K562 (cell line): ENCODE results near the gene IGLON5. TPM values are rescaled to one million over a fixed set of nuclear protein-coding genes. Genes with fewer than 3 reads are reported as not detected.

Source experiments
- ATAC-seq: fragments of 200-7000 bp; cut with Tn5 transposase; 3 replicates; pipeline ENCODE4 v1.9.1; 2020; ENCODE audit warnings: moderate library complexity
- BruUV-seq: library from RNA; stranded (reverse); fragments of 400-500 nt; replicated peaks from 2 replicates; lab custom pipeline; 2021; lab: Mats Ljungman, UMichigan
- CTCF ChIA-PET: fragments of 300-600 bp; formaldehyde crosslinking; extraction: SDS; loops from one replicate; lab custom pipeline; 2021; ENCODE audit warnings: low intra/inter-chr PET ratio; lab: Yijun Ruan, JAX
- POLR2A ChIA-PET: fragments of 300-600, 350-650 bp; sonication (Branson Sonifier 250); formaldehyde crosslinking; extraction: SDS; loops from one replicate; lab custom pipeline; 2021; ENCODE audit warnings: antibody characterized with exemption, inconsistent platforms; lab: Yijun Ruan, JAX
- DNase-seq, 4 experiments: peaks; one replicate each; pipeline versions ENCODE4 v3.0.0 to v3.0.0-alpha.2; 2011 to 2018; ENCODE audit warnings: low spot score in 3 of 4, mixed read lengths in 3 of 4; ENCODE audit errors: extremely low read depth in 1 of 4
- FAIRE-seq: peaks from 2 replicates; lab custom pipeline; 2011; peaks lifted over from hg19 to GRCh38; lab: Jason Lieb, UNC
- H2AFZ ChIP-seq: 2 replicates; pipeline ENCODE4 v1.6.0; 2011; ENCODE audit warnings: low read depth, low read length, control low read depth, inconsistent platforms
- H3K27ac ChIP-seq: fragments of 200-600 bp; 3 replicates; pipeline ENCODE4 v1.8.0; 2011; ENCODE audit warnings: low read depth, mild to moderate bottlenecking, control low read depth, inconsistent platforms, low read length, moderate library complexity, mixed read lengths; ENCODE audit errors: extremely low read depth
- H3K27me3 ChIP-seq, 2 experiments: fragments of 300-600 bp in 1 of 2; 2 replicates in 1 of 2; 3 replicates in 1 of 2; pipeline versions ENCODE4 v1.6.0 to v1.8.0; 2011; ENCODE audit warnings: inconsistent platforms in 2 of 2, low read length in 2 of 2, mild to moderate bottlenecking in 1 of 2, mixed read lengths in 1 of 2, moderate library complexity in 1 of 2; ENCODE audit not compliant: control insufficient read depth in 2 of 2, insufficient read depth in 2 of 2
- H3K36me3 ChIP-seq: fragments of 300-600 bp; 3 replicates; pipeline ENCODE4 v1.8.0; 2011; ENCODE audit warnings: mild to moderate bottlenecking, low read length, inconsistent platforms; ENCODE audit not compliant: control insufficient read depth, insufficient read depth
- H3K4me1 ChIP-seq, 2 experiments: fragments of 200-600 bp in 1 of 2; replicated peaks in 1 of 2; 2 replicates in 1 of 2; 3 replicates in 1 of 2; pipeline versions ENCODE4 v1.5.1 to v1.8.0; 2011; ENCODE audit warnings: inconsistent platforms in 2 of 2, low read length in 2 of 2, mild to moderate bottlenecking in 1 of 2, mixed read lengths in 1 of 2, moderate library complexity in 1 of 2; ENCODE audit not compliant: control insufficient read depth in 2 of 2, insufficient read depth in 2 of 2
- H3K4me2 ChIP-seq: 2 replicates; pipeline ENCODE4 v1.6.1; 2011; ENCODE audit warnings: low read length, control low read depth, inconsistent platforms, mixed read lengths; ENCODE audit not compliant: insufficient read depth
- H3K4me3 ChIP-seq: fragments of 200-600 bp; sonication (generic), shearing (Covaris generic); 2 replicates; pipeline ENCODE4 v1.5.1; 2016; ENCODE audit warnings: control low read depth, inconsistent platforms
- H3K79me2 ChIP-seq: fragments of 200-600 bp; 3 replicates; pipeline ENCODE4 v1.8.0; 2011; ENCODE audit warnings: low read length, inconsistent platforms; ENCODE audit not compliant: control insufficient read depth, insufficient read depth
- H3K9ac ChIP-seq, 2 experiments: 2 replicates each; pipeline versions ENCODE4 v1.6.0 to v1.6.1; 2011; ENCODE audit warnings: low read depth in 2 of 2, low read length in 2 of 2, control low read depth in 1 of 2, inconsistent platforms in 1 of 2, mild to moderate bottlenecking in 1 of 2, mixed read lengths in 1 of 2; ENCODE audit not compliant: insufficient read depth in 1 of 2
- H3K9me1 ChIP-seq: one replicate; pipeline ENCODE4 v1.6.0; 2011; ENCODE audit warnings: inconsistent platforms, mild to moderate bottlenecking, low read length, moderate library complexity; ENCODE audit not compliant: control insufficient read depth, insufficient read depth
- H3K9me3 ChIP-seq: replicated peaks from 2 replicates; pipeline ENCODE4 v1.5.1; 2011; ENCODE audit warnings: low read depth, low read length, inconsistent platforms; ENCODE audit not compliant: control insufficient read depth, insufficient read depth
- H4K20me1 ChIP-seq: replicated peaks from 2 replicates; pipeline ENCODE4 v1.6.1; 2011; ENCODE audit warnings: low read length, inconsistent platforms, mixed read lengths; ENCODE audit not compliant: control insufficient read depth, insufficient read depth
- ARNT ChIP-seq, 2 experiments: fragments of 450-650 bp; IDR thresholded peaks; 2 replicates each; pipeline ENCODE4 v1.6.1; 2016; ENCODE audit warnings: mild to moderate bottlenecking in 1 of 2
- BDP1 ChIP-seq: IDR thresholded peaks from 3 replicates; pipeline ENCODE4 v1.6.1; 2011; ENCODE audit not compliant: insufficient read length, insufficient read depth
- CEBPB ChIP-seq: fragments of 450-650 bp; IDR thresholded peaks from 2 replicates; pipeline ENCODE4 v1.6.1; 2016; ENCODE audit warnings: missing genetic modification characterization, missing compliant biosample characterization
- E2F6 ChIP-seq, 2 experiments: IDR thresholded peaks; 2 replicates each; pipeline ENCODE4 v1.6.1; 2011; ENCODE audit warnings: borderline replicate concordance in 1 of 2, control low read depth in 1 of 2, low read depth in 1 of 2, low read length in 1 of 2, mild to moderate bottlenecking in 1 of 2, mixed read lengths in 1 of 2, moderate library complexity in 1 of 2; ENCODE audit not compliant: insufficient read depth in 1 of 2, insufficient read length in 1 of 2, poor library complexity in 1 of 2, severe bottlenecking in 1 of 2; ENCODE audit errors: extremely low read depth in 1 of 2
- EHMT2 ChIP-seq: fragments of 450-650 bp; IDR thresholded peaks from 2 replicates; pipeline ENCODE4 v1.6.1; 2018; ENCODE audit warnings: antibody characterized with exemption
- EP400 ChIP-seq: fragments of 450-650 bp; IDR thresholded peaks from 2 replicates; pipeline ENCODE4 v1.6.1; 2017; ENCODE audit warnings: antibody characterized with exemption, mild to moderate bottlenecking, moderate library complexity
- ESRRA ChIP-seq: fragments of 450-650 bp; IDR thresholded peaks from 2 replicates; pipeline ENCODE4 v1.6.1; 2014; ENCODE audit warnings: low read depth, mild to moderate bottlenecking, moderate library complexity, borderline replicate concordance
- GTF2A2 ChIP-seq: IDR thresholded peaks from 2 replicates; pipeline ENCODE4 v1.6.1; 2016; ENCODE audit warnings: mild to moderate bottlenecking, missing genetic modification characterization, missing compliant biosample characterization
- IRF2 ChIP-seq: sonication (generic); formaldehyde crosslinking; IDR thresholded peaks from 2 replicates; pipeline ENCODE4 v1.8.1; 2022; ENCODE audit warnings: mild to moderate bottlenecking, missing genetic modification reagents
- KAT7 ChIP-seq: sonication (generic); formaldehyde crosslinking; IDR thresholded peaks from 2 replicates; pipeline ENCODE4 v1.8.0; 2022; ENCODE audit warnings: missing genetic modification reagents, mild to moderate bottlenecking, borderline replicate concordance
- PCBP2 ChIP-seq: fragments of 200-400 bp; formaldehyde crosslinking; IDR thresholded peaks from 2 replicates; pipeline ENCODE4 v1.6.1; 2018; ENCODE audit warnings: low read length, low read depth, mild to moderate bottlenecking, moderate library complexity; ENCODE audit not compliant: poor library complexity, severe bottlenecking
- POLR2A ChIP-seq: fragments of 450-650 bp; conservative IDR thresholded peaks from 2 replicates; pipeline ENCODE4 v1.6.1; 2016
- SMARCA5 ChIP-seq: fragments of 450-650 bp; IDR thresholded peaks from 2 replicates; pipeline ENCODE4 v1.6.1; 2016
- SOX6 ChIP-seq: fragments of 450-650 bp; IDR thresholded peaks from 2 replicates; pipeline ENCODE4 v1.6.1; 2014; ENCODE audit warnings: mild to moderate bottlenecking
- ZBTB17 ChIP-seq: fragments of 450-650 bp; formaldehyde crosslinking; IDR thresholded peaks from 2 replicates; pipeline ENCODE4 v1.4.0; 2020; ENCODE audit warnings: mild to moderate bottlenecking
- ZNF253 ChIP-seq: fragments of 250-450 bp; sonication (Bioruptor Pico); conservative IDR thresholded peaks from 2 replicates; pipeline ENCODE4 v1.6.1; 2021; ENCODE audit warnings: mild to moderate bottlenecking
- ZNF324 ChIP-seq: fragments of 250-450 bp; sonication (Bioruptor Pico); IDR thresholded peaks from 2 replicates; pipeline ENCODE4 v1.4.0; 2020; ENCODE audit warnings: mild to moderate bottlenecking
- ZNF780A ChIP-seq: fragments of 250-450 bp; sonication (Bioruptor Pico); IDR thresholded peaks from 2 replicates; pipeline ENCODE4 v1.5.0; 2021; ENCODE audit warnings: mild to moderate bottlenecking
- WGBS: fragments of 100-300 bp; shearing (Covaris generic); methylation state at CpG from one replicate; pipeline ENCODE4 v1.1.6; 2016; ENCODE audit warnings: low coverage, mixed read lengths; ENCODE audit not compliant: insufficient coverage; ENCODE audit errors: missing lambda C conversion rate; 5-methylcytosine and 5-hydroxymethylcytosine counted together
- in situ Hi-C: fragments of 300-500 bp; cut with MboI; formaldehyde crosslinking; loops from 4 replicates; pipeline ENCODE4 v1.15.0; 2018; ENCODE audit warnings: inconsistent platforms, mixed read lengths
- intact Hi-C: fragments of 100-400 bp; cut with micrococcal nuclease; formaldehyde crosslinking; loops from 2 replicates; pipeline ENCODE4 v1.14.2; 2022
- polyA plus RNA-seq, 8 experiments: library from polyadenylated mRNA; depleted of rRNA in 4 of 8; stranded (reverse) in 5 of 8; unstranded in 3 of 8; fragments of >200 nt; fragmentation: Nextera tagmentation in 2 of 8; fragmentation: Illumina TruSeq in 1 of 8; extraction: Ambion mirVana in 2 of 8; extraction: Trizol in 1 of 8; gene quantifications; 2 replicates each; pipeline versions ENCODE4 v1.2.1 to v1.2.3, GENCODE V29; 2011 to 2014; ENCODE audit warnings: inconsistent platforms in 1 of 8, missing spikeins in 1 of 8
- total RNA-seq, 7 experiments: library from RNA; depleted of rRNA in 6 of 7; stranded (reverse); fragments of >200 nt in 6 of 7; fragmentation: Illumina TruSeq in 2 of 7; extraction: Trizol in 2 of 7; gene quantifications; 2 replicates each; pipeline versions ENCODE4 v1.2.1 to v1.2.3, GENCODE V29; 2011 to 2021; ENCODE audit warnings: low replicate concordance in 1 of 7
- TF ChIP-seq, protein P1 (sequence below): fragments of 250-450 bp; sonication (Bioruptor Pico); IDR thresholded peaks from 2 replicates; pipeline ENCODE4 v1.8.0; 2022; ENCODE audit warnings: moderate library complexity, mild to moderate bottlenecking, inconsistent platforms

The IGLON5 gene
- total and polyA plus RNA-seq, 9 of the 15 experiments (the other 6 are each of a cell fraction or from before 2014, with no cell fraction given): 0.03 to 0.22 (median 0.14) TPM; not detected in 2

- Histone ChIP-seq H3K4me1 (peaks cover 20 to 42% of the 10 kb centered on the region in 2 experiments), H3K4me3 (no peak overlapping the region), H4K20me1 (no peaks in the 10 kb centered on the region), H3K4me2 (no peak overlapping the region), H2AFZ (no peak overlapping the region), H3K9me1 (no peaks in the 10 kb centered on the region)
- ATAC-seq (no peak), FAIRE-seq (no peak)
- intact Hi-C loops: no loop called here
- CTCF ChIA-PET: no interaction called here
- TF ChIP-seq BDP1: no peak
- TF ChIP-seq, protein P1, sequence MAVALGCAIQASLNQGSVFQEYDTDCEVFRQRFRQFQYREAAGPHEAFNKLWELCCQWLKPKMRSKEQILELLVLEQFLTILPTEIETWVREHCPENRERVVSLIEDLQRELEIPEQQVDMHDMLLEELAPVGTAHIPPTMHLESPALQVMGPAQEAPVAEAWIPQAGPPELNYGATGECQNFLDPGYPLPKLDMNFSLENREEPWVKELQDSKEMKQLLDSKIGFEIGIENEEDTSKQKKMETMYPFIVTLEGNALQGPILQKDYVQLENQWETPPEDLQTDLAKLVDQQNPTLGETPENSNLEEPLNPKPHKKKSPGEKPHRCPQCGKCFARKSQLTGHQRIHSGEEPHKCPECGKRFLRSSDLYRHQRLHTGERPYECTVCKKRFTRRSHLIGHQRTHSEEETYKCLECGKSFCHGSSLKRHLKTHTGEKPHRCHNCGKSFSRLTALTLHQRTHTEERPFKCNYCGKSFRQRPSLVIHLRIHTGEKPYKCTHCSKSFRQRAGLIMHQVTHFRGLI (CRISPR knock-in tag): no peak
- no peak for TF ChIP-seq PCBP2
- no peak for TF ChIP-seq EHMT2
- no peak for TF ChIP-seq KAT7
- no peak for TF ChIP-seq ZBTB17 (CRISPR knock-in tag)
- TF ChIP-seq ARNT (IDR thresholded peaks at IDR 0.05): no peak
- TF ChIP-seq POLR2A: no peak
- TF ChIP-seq IRF2: no peak
- no peak for TF ChIP-seq ESRRA
- no peak for TF ChIP-seq ZNF253 (CRISPR knock-in tag)
- TF ChIP-seq GTF2A2 (tag): no peak
- no peak for TF ChIP-seq EP400
- no peak for TF ChIP-seq E2F6 (IDR thresholded peaks at IDR 0.05; ENCODE audit: borderline replicate concordance in 1 of 2, extremely low read depth in 1 of 2, insufficient read depth in 1 of 2, insufficient read length in 1 of 2, low read depth in 1 of 2, low read length in 1 of 2, poor library complexity in 1 of 2, severe bottlenecking in 1 of 2)
- no peak for TF ChIP-seq SOX6
- no peak for TF ChIP-seq ZNF324
- TF ChIP-seq CEBPB: no peak
- TF ChIP-seq ZNF780A (CRISPR knock-in tag): no peak
- no peak for TF ChIP-seq SMARCA5
- TF ChIP-seq, all 486 proteins: peak for 0
- H3K27me3 ChIP-seq: no peaks in the 10 kb centered on the region
- no peaks in the 10 kb centered on the region for H3K9me3 ChIP-seq
- no TSS peak for BruUV-seq
- peaks cover 31% of the 10 kb centered on the region for H3K79me2 ChIP-seq
- in situ Hi-C loops: no loop called here
- no peaks in the 10 kb centered on the region for H3K36me3 ChIP-seq
- DNase-seq: no peak
- no peak overlapping the region for H3K27ac ChIP-seq
- POLR2A ChIA-PET: interaction anchor here (0.7 to 0.9 kb wide), 2 partner anchors 12 to 15 kb away, joined by 3 read pairs; no protein-coding TSS in a partner anchor
- H3K9ac ChIP-seq: no peak overlapping the region; a peak in 1 of 4 replicates
- 59% methylated on average over 4 of the region's 4 CpGs for WGBS
Measured at GRCh38 chr19:51370230-51370629, 58.8 kb downstream of the IGLON5 start.
